Amygdala (tissue), 56 donors: ENCODE data around the gene LOXL4.

Experiments used
- DNase-seq, 56 donors: peaks; one replicate each; lab custom pipeline; 2025; lab: John Stamatoyannopoulos, UW

LOXL4 gene

DNA sequence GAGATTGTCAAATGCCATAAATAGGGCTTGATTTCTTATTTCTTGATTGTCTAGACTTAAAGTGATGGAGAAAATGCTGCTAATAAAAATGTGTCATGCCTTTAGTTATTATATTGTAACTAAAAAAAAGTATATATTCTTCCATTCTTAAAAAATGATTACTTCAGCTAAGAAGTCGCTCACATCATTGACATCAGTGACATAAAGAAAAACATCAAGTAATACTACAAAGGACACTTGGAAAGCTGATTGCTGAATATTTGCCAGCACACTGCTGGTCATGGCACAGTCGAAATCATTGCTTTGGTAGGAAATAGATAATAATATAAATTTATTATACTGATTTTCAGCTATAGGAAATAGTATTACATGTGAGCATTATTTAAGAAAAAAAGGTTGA is 62.6 kb downstream of the LOXL4 start:
- DNase-seq, result no peak

- DNase-seq, result no peak
Measured at GRCh38 chr10:98202378-98202777, 65.6 kb downstream of the LOXL4 start.

DNA sequence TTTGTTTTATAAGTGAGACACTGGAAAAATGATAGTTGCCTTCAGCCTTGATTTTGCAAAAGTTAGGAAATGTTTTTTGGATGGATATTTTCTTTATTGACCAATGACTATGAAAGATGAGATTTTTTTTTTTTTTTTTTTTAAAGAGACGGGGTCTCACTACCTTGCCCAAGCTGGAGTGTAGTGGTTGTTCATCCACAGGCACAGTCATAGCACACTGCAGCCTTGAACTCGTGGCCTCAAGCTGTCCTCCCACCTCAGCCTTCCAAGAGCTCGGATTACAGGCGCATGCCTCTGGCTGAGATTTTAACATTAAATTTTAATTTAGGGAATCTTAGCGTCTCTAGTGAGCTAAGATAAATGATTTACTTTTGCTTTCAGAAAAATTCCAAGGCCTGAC is 66.2 kb downstream of the LOXL4 start:
- DNase-seq, result no peak
